GM12874 (cell line): ENCODE data around the gene PRPF8.

Experiments used
- TF ChIP-seq, protein P1 (sequence below): IDR thresholded peaks from 2 replicates; pipeline ENCODE4 v1.5.1; 2011; ENCODE audit warnings: low read depth, mild to moderate bottlenecking, control low read depth, low read length, moderate library complexity; ENCODE audit not compliant: insufficient read depth

PRPF8 gene

DNA sequence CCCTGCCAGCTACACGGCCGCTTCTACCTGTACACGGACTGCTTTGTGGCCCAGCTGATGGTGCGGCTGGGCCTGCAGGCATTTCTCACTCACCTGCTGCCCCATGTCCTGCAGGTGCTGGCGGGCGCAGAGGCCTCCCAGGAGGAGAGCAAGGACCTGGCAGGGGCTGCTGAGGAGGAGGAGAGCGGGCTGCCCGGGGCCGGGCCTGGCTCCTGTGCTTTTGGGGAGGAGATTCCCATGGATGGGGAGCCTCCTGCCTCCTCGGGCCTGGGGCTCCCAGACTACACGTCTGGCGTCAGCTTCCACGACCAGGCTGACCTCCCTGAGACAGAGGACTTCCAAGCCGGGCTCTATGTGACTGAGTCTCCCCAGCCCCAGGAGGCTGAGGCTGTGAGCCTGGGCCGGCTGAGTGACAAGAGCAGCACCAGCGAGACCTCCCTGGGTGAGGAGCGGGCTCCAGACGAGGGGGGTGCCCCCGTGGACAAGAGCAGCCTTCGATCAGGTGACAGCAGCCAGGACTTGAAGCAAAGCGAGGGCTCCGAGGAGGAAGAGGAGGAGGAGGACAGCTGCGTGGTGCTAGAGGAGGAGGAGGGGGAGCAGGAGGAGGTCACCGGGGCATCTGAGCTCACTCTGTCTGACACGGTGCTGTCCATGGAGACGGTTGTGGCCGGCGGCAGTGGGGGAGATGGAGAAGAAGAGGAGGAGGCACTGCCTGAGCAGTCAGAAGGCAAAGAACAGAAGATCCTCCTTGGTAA is 43.4 kb upstream of the PRPF8 start:
- TF ChIP-seq, protein P1, sequence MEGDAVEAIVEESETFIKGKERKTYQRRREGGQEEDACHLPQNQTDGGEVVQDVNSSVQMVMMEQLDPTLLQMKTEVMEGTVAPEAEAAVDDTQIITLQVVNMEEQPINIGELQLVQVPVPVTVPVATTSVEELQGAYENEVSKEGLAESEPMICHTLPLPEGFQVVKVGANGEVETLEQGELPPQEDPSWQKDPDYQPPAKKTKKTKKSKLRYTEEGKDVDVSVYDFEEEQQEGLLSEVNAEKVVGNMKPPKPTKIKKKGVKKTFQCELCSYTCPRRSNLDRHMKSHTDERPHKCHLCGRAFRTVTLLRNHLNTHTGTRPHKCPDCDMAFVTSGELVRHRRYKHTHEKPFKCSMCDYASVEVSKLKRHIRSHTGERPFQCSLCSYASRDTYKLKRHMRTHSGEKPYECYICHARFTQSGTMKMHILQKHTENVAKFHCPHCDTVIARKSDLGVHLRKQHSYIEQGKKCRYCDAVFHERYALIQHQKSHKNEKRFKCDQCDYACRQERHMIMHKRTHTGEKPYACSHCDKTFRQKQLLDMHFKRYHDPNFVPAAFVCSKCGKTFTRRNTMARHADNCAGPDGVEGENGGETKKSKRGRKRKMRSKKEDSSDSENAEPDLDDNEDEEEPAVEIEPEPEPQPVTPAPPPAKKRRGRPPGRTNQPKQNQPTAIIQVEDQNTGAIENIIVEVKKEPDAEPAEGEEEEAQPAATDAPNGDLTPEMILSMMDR: no peak

DNA sequence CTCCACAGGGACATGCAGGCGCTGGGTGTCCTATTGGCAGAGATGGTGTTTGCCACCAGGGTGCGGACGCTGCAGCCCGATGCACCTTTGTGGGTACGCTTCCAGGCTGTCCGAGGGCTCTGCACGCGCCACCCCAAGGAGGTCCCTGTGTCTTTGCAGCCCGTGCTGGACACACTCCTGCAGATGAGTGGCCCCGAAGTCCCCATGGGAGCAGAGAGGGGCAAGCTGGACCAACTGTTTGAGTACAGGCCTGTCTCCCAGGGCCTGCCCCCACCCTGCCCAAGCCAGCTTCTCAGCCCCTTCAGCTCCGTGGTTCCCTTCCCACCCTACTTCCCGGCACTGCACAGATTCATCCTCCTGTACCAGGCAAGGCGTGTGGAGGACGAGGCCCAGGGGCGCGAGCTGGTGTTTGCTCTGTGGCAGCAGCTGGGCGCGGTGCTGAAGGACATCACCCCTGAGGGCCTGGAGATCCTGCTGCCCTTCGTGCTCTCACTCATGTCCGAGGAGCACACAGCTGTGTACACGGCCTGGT is 42.7 kb upstream of the PRPF8 start:
- TF ChIP-seq, protein P1: no peak

DNA sequence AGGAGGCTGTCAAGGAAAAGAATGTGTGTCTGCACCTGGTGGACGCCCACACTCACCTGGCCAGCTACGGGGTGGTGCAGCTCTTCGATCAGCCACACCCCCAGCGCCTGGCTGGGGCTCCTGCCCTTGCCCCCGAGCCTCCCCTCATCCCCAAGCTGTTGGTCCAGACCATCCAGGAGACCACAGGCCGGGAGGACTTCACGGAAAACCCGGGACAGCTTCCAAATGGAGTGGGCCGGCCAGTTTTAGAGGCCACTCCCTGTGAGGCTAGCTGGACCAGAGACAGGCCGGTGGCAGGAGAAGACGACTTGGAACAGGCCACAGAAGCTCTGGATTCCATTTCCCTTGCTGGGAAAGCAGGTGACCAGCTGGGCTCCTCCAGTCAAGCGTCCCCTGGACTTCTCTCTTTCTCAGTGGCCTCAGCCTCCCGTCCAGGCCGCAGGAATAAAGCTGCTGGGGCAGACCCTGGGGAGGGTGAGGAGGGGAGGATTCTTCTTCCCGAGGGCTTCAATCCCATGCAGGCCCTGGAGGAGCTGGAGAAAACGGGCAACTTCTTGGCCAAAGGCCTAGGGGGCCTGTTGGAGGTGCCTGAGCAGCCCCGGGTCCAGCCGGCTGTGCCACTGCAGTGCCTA is 42.1 kb upstream of the PRPF8 start:
- TF ChIP-seq, protein P1: no peak

DNA sequence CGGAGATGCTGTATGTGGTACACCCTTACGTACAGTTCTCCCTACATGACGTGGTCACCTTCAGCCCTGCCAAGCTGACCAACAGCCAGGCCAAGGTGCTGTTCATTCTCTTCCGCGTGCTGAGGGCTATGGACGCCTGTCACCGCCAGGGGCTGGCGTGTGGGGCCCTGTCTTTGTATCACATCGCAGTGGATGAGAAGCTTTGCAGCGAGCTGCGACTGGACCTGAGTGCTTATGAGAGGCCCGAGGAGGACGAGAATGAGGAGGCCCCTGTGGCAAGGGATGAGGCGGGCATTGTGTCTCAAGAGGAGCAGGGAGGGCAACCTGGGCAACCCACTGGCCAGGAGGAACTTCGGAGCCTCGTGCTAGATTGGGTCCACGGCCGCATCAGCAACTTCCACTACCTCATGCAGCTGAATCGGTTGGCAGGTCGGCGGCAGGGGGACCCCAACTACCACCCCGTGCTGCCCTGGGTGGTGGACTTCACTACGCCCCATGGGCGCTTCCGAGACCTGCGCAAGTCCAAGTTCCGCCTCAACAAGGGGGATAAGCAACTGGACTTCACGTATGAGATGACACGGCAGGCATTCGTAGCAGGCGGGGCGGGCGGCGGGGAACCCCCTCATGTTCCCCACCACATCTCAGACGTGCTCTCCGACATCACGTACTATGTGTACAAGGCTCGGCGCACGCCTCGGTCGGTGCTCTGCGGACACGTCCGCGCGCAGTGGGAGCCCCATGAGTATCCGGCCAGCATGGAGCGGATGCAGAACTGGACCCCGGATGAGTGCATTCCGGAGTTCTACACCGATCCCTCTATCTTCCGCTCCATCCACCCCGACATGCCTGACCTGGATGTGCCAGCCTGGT is 41.2 kb upstream of the PRPF8 start:
- TF ChIP-seq, protein P1: no peak

DNA sequence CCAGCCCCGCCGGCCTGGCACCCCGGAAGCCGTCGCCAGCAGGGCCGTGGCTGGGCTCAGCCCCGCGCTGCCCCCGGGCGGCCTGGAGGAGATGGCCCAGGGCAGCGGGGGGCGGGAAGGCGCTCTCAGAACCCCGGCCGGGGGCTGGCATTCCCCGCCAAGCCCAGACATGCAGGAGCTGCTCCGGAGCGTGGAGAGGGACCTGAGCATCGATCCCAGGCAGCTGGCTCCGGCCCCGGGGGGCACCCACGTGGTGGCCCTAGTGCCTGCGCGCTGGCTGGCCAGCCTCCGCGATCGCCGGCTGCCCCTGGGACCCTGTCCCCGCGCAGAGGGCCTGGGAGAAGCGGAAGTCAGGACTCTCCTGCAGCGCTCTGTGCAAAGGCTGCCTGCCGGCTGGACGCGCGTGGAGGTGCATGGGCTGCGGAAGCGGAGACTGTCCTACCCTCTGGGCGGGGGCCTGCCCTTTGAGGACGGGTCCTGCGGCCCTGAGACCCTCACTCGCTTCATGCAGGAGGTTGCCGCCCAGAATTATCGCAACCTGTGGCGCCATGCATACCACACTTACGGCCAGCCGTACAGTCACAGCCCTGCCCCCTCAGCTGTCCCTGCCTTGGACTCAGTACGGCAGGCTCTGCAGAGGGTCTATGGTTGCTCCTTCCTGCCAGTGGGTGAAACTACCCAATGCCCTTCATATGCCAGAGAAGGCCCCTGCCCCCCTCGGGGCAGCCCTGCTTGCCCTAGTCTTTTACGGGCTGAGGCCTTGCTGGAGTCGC is 40.4 kb upstream of the PRPF8 start:
- TF ChIP-seq, protein P1: peak; percentile 14; the same call in 1 of the 2 replicates

DNA sequence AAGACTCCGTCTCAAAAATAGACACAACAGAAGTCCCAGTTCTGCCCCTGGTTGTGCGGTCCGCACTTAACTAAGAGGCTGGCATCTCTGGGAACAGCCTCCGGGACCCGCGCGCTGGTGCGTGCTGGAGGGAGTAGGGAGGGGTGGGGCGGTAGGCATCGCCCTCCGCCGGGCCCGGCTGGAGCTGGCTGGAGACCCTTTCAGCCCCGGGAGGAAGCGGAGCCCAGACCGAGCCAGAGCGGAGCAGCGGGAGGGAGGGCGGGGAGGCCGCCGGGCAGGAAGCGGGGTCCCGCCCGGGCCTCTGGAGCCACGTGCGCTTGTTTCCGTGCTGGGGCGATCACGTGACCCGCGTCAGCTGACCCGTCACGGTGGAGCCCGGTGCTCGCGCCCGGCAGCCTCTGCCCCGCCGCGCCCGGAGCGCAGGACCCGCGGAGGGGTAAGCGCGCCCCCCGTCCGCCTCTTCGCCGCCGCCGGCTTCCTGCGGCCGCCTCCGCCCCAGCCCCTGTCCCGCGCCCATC is 39.7 kb upstream of the PRPF8 start, which contains the start of gene WDR81:
TSS of gene WDR81 (plus strand) at position 354 of the 518 bp plus-strand sequence. CDS start 256 bp downstream, outside the sequence.
- TF ChIP-seq, protein P1: no peak
